Thyroid gland (tissue), 4 donors: ENCODE data around the gene SIRPB2. TPM values are rescaled to one million over a fixed set of nuclear protein-coding genes. Genes with fewer than 3 reads are reported as not detected.
"Not testable (repeated sequence)": the region's sequence is repeated elsewhere in the genome, so short reads cannot be mapped to it uniquely, and the experiment has no call there.

ENCODE experiments used
- DNase-seq, 2 donors: peaks; one replicate each; pipeline ENCODE4 v3.0.0-alpha.2; 2019
- H3K27ac ChIP-seq, 3 donors: fragments of 200-600 bp; sonication (generic); 1 replicate in 2 of 3; 2 replicates in 1 of 3; pipeline ENCODE4 v1.5.1; 2016 to 2019; ENCODE audit warnings: mild to moderate bottlenecking in 1 of 3, moderate library complexity in 1 of 3
- H3K27me3 ChIP-seq: fragments of 200-600 bp; sonication (generic); one replicate; pipeline ENCODE4 v1.5.1; 2019
- H3K36me3 ChIP-seq, 2 donors: fragments of 200-600 bp; sonication (generic); one replicate each; pipeline ENCODE4 v1.5.1; 2016 to 2019
- H3K4me1 ChIP-seq, 2 donors: fragments of 200-600 bp; sonication (generic); one replicate each; pipeline ENCODE4 v1.5.1; 2017 to 2019
- H3K4me3 ChIP-seq, 3 donors: fragments of 200-600 bp; sonication (generic); replicated peaks in 1 of 3; 1 replicate in 2 of 3; 2 replicates in 1 of 3; pipeline ENCODE4 v1.5.1; 2016; ENCODE audit warnings: mild to moderate bottlenecking in 1 of 3
- H3K9me3 ChIP-seq: fragments of 200-600 bp; sonication (generic); one replicate; pipeline ENCODE4 v1.5.1; 2017
- POLR2A ChIP-seq, 2 donors: fragments of 450-650 bp; IDR thresholded peaks; one replicate each; pipeline ENCODE4 v1.6.1; 2017; ENCODE audit warnings: antibody characterized with exemption in 2 of 2, mild to moderate bottlenecking in 2 of 2, moderate library complexity in 1 of 2
- WGBS, 2 donors: methylation state at CpG; one replicate each; pipeline ENCODE4 v1.1.5; 2017; 5-methylcytosine and 5-hydroxymethylcytosine counted together
- intact Hi-C: fragments of 100-400 bp; cut with DNase I; formaldehyde crosslinking; loops from one replicate; pipeline ENCODE4 v1.15.1; 2023
- total RNA-seq, 4 donors: library from RNA; depleted of rRNA; stranded (reverse); fragments of >200 nt; gene quantifications; one replicate each; pipeline ENCODE4 v1.2.3, GENCODE V29; 2016
- TF ChIP-seq, protein P1 (sequence below), 6 experiments: fragments of 200-600 bp in 3 of 6; fragments of 450-650 bp in 3 of 6; sonication (generic) in 3 of 6; IDR thresholded peaks; one replicate each; pipeline ENCODE4 v1.5.1; 2016 to 2019; ENCODE audit warnings: antibody characterized with exemption in 6 of 6, mild to moderate bottlenecking in 2 of 6, inconsistent platforms in 1 of 6, moderate library complexity in 1 of 6

The SIRPB2 gene
- total RNA-seq, 4 donors from 2014 or later: 1.3 to 4.5 (median 2.3) TPM

DNA sequence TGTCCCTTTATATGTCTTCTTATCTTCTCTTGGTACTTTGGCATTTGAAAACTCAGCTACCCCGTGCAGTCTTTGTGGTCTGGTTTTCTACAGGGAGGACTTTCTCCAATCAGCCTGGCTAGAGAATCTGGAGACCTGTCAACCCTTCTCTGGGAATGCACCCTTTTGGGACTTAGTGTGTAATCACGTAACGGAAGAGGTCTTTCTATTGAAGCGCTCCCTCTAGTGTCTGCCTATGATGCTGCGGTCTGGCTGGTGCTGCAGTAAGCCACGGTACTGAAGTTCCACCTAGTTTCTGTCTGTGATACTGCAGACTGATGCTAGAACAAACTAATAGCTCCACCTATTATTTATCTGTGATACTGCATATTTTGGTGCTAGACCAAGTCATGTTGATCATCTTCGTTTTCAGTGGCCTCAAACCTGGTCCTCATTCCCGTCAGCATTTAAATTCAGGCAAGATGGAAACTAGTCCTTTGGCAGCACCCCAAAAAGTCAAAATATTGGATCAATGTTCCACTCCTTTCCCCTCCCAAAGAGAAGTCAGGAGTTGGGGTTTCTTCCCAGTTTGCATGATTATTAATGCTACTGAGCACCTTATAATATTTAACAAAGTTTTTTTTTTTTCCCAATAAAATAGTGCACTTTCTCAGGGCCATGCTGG lies 12.5 kb upstream of the SIRPB2 start:
- Histone ChIP-seq H3K4me3 (no peak overlapping the region), H3K9me3 (no peaks in the 10 kb centered on the region), H3K27me3 (no peaks in the 10 kb centered on the region), H3K4me1 (no peaks in the 10 kb centered on the region), H3K27ac (no peak overlapping the region), H3K36me3 (no peaks in the 10 kb centered on the region)
- intact Hi-C loops: no loop called here
- TF ChIP-seq, protein P1, sequence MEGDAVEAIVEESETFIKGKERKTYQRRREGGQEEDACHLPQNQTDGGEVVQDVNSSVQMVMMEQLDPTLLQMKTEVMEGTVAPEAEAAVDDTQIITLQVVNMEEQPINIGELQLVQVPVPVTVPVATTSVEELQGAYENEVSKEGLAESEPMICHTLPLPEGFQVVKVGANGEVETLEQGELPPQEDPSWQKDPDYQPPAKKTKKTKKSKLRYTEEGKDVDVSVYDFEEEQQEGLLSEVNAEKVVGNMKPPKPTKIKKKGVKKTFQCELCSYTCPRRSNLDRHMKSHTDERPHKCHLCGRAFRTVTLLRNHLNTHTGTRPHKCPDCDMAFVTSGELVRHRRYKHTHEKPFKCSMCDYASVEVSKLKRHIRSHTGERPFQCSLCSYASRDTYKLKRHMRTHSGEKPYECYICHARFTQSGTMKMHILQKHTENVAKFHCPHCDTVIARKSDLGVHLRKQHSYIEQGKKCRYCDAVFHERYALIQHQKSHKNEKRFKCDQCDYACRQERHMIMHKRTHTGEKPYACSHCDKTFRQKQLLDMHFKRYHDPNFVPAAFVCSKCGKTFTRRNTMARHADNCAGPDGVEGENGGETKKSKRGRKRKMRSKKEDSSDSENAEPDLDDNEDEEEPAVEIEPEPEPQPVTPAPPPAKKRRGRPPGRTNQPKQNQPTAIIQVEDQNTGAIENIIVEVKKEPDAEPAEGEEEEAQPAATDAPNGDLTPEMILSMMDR (IDR thresholded peaks at IDR 0.05): peak; percentile 34 to 86 (median 78)
- no peak for TF ChIP-seq POLR2A (IDR thresholded peaks at IDR 0.05)
- 2 to 3% methylated on average over 8 of the region's 8 CpGs for WGBS, 2 donors
- DNase-seq: peak; percentile 62 to 68

- H3K27ac ChIP-seq: no peak overlapping the region
- H3K4me3 ChIP-seq: no peak overlapping the region
- intact Hi-C loops: no loop called here
- H3K9me3 ChIP-seq: no peaks in the 10 kb centered on the region
- H3K36me3 ChIP-seq: no peaks in the 10 kb centered on the region
- TF ChIP-seq, protein P1 (IDR thresholded peaks at IDR 0.05): no peak
- no peak for TF ChIP-seq POLR2A (IDR thresholded peaks at IDR 0.05)
- no peak for DNase-seq
- no peaks in the 10 kb centered on the region for H3K27me3 ChIP-seq
- WGBS, 2 donors: 41 to 54% methylated on average over 3 of the region's 3 CpGs
- no peaks in the 10 kb centered on the region for H3K4me1 ChIP-seq
These were observed 9.3 kb upstream of the SIRPB2 start for GRCh38 chr20:1500496-1500895.

GRCh38 chr20:1499528-1500420 lies 8.6 kb upstream of the SIRPB2 start:
- H3K4me1 ChIP-seq: no peaks in the 10 kb centered on the region
- WGBS, 2 donors: 76 to 85% methylated on average over 8 of the region's 8 CpGs
- no peak for TF ChIP-seq POLR2A (IDR thresholded peaks at IDR 0.05)
- TF ChIP-seq, protein P1 (IDR thresholded peaks at IDR 0.05): no peak
- no peak for DNase-seq
- intact Hi-C loops: no loop called here
- no peaks in the 10 kb centered on the region for H3K36me3 ChIP-seq
- H3K27ac ChIP-seq: no peak overlapping the region
- H3K4me3 ChIP-seq: no peak overlapping the region
- H3K9me3 ChIP-seq: no peaks in the 10 kb centered on the region
- H3K27me3 ChIP-seq: no peaks in the 10 kb centered on the region

- 90 to 92% methylated on average over 5 of the region's 5 CpGs for WGBS, 2 donors
- H3K27ac ChIP-seq, H3K9me3 ChIP-seq: not testable (repeated sequence)
These were observed 6.2 kb upstream of the SIRPB2 start for GRCh38 chr20:1497371-1497770.

DNA sequence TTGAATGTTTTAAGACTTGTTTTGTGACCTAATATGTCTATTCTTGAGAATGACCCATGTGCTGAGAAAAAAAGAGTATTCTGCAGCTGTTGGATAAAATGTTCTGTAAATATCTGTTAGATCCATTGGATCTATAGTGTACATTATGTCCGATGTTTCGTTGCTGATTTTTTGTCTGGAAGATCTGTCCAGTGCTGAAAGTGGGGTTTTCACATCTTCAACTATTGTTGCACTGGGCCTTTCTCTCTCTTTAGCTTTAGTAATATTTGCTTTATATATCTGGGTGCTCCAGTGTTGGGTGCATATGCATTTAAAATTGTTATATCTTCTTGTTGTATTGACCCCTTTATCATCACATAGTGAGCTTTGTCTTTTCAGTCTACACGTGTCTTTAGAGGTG lies 5.7 kb upstream of the SIRPB2 start:
- 83 to 85% methylated on average over 3 of the region's 3 CpGs for WGBS, 2 donors
- H3K27ac ChIP-seq: no peak overlapping the region
- DNase-seq: no peak

More at GRCh38 chr20:1497371-1497770, 6.2 kb upstream of the SIRPB2 start:
- H3K4me1 ChIP-seq, intact Hi-C loops, DNase-seq, H3K27me3 ChIP-seq, H3K4me3 ChIP-seq, H3K36me3 ChIP-seq: not testable (repeated sequence)

More for the DNA sequence above, 5.7 kb upstream of the SIRPB2 start:
- Histone ChIP-seq H3K4me1 (no peaks in the 10 kb centered on the region), H3K36me3 (no peaks in the 10 kb centered on the region), H3K27me3 (no peaks in the 10 kb centered on the region), H3K9me3 (no peaks in the 10 kb centered on the region), H3K4me3 (no peak overlapping the region)
- intact Hi-C loops: no loop called here
- TF ChIP-seq, protein P1 (IDR thresholded peaks at IDR 0.05): no peak
- TF ChIP-seq POLR2A (IDR thresholded peaks at IDR 0.05): no peak
